Nephron progenitor cell (in vitro differentiated cells): ENCODE data around the gene APOB.

Experiments used
- DNase-seq: peaks from one replicate; pipeline ENCODE4 v3.0.0; 2021
- H3K27ac Mint-ChIP-seq: 2 replicates; pipeline ENCODE4 v1.8.0; 2021; ENCODE audit warnings: mild to moderate bottlenecking, moderate library complexity, mixed read lengths
- H3K27me3 Mint-ChIP-seq: 2 replicates; pipeline ENCODE4 v1.8.0; 2021; ENCODE audit warnings: mild to moderate bottlenecking, low read depth, mixed read lengths; ENCODE audit not compliant: poor library complexity
- H3K36me3 Mint-ChIP-seq: 2 replicates; pipeline ENCODE4 v1.8.0; 2021; ENCODE audit warnings: low read depth, mixed read lengths
- H3K4me1 Mint-ChIP-seq: 2 replicates; pipeline ENCODE4 v1.8.0; 2021; ENCODE audit warnings: mixed read lengths
- H3K4me3 Mint-ChIP-seq: 2 replicates; pipeline ENCODE4 v1.8.0; 2021; ENCODE audit warnings: mild to moderate bottlenecking, moderate library complexity, mixed read lengths
- H3K9me3 Mint-ChIP-seq: 2 replicates; pipeline ENCODE4 v1.8.0; 2021; ENCODE audit warnings: mild to moderate bottlenecking, moderate library complexity, mixed read lengths
- CTCF ChIP-seq: fragments of 200-600 bp; sonication (generic); IDR thresholded peaks from 2 replicates; pipeline ENCODE4 v1.5.0; 2021; ENCODE audit warnings: antibody characterized with exemption

APOB gene

DNA sequence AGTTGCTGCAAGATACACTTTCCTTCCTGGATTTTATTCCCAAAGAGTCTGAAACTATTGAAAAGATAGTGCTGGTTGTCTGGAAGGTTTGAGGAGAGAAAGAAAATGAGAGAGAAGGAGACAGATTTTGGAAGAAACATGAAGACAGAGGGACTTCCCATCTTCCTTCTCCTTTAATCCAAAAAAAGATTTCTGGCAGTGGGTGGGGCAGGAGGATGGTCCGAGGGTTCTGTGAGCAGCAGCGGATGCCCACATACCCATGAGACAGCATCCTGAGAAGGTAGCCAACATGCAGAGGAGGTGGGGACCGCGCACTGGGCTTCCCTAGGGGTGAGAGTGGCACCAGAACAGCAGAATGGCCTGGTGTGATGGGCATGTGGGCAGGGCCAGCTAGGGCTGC, 84.6 kb downstream of the APOB start:
- no peaks in the 10 kb centered on the region for H3K36me3 Mint-ChIP-seq
- no peak for DNase-seq
- no peaks in the 10 kb centered on the region for H3K9me3 Mint-ChIP-seq
- H3K27me3 Mint-ChIP-seq, result peaks cover 47% of the 10 kb centered on the region
- no peak overlapping the region for H3K27ac Mint-ChIP-seq
- no peak overlapping the region for H3K4me3 Mint-ChIP-seq
- peaks cover 38% of the 10 kb centered on the region for H3K4me1 Mint-ChIP-seq
- no peak for TF ChIP-seq CTCF

DNA sequence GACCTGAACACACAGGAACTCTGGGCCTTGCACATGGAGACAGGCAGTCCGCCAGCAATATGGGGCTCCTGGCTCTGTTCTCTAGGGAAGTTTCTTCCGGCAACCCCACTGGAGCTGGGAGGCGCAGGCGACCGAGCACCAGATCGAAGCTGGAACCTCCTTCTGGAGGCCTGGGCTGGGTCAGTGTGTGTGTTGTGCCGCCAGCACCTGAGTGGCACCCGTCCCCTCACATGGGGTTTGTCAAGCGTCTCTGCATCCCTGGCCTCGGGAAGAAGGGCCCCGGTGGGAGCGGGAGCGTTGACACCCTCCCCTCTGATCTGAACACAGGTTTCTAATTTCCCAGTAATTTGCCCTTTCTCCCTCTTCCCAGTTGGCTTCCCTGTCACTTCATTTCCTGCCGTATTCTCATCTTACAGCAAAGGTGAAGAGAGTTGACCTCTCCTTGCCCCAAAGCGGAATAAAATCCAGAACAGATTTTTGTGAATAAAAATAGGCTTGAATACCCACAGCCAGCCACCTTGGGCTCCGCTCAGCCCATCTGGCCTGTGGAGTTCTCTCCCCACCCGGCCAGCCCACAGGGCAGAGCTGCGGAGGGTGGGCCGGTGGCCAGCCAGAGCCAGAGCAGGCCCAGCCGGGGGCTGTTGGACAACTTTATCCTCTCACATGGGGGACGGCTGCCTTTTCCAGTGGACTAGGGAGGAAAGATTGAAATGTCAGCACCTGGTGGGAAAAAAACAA, 85.9 kb downstream of the APOB start:
- no peaks in the 10 kb centered on the region for H3K36me3 Mint-ChIP-seq
- peak; percentile 27 for DNase-seq
- peak overlapping the region; percentile 53 for H3K27ac Mint-ChIP-seq
- peaks cover 38% of the 10 kb centered on the region for H3K4me1 Mint-ChIP-seq
- TF ChIP-seq CTCF, result no peak
- peaks cover 44% of the 10 kb centered on the region for H3K27me3 Mint-ChIP-seq
- H3K9me3 Mint-ChIP-seq, result no peaks in the 10 kb centered on the region
- no peak overlapping the region for H3K4me3 Mint-ChIP-seq

- Mint-ChIP-seq H3K36me3 (no peaks in the 10 kb centered on the region), H3K27ac (no peak overlapping the region), H3K4me3 (no peak overlapping the region), H3K9me3 (no peaks in the 10 kb centered on the region), H3K4me1 (peaks cover 37% of the 10 kb centered on the region), H3K27me3 (peaks cover 34% of the 10 kb centered on the region)
- no peak for DNase-seq
- no peak for TF ChIP-seq CTCF
These were observed 88.4 kb downstream of the APOB start for GRCh38 chr2:20955277-20956026.

GRCh38 chr2:20953146-20953824, 90.6 kb downstream of the APOB start:
- peaks cover 20% of the 10 kb centered on the region for H3K27me3 Mint-ChIP-seq
- DNase-seq, result no peak
- no peaks in the 10 kb centered on the region for H3K36me3 Mint-ChIP-seq
- H3K9me3 Mint-ChIP-seq, result no peaks in the 10 kb centered on the region
- no peak overlapping the region for H3K4me3 Mint-ChIP-seq
- H3K4me1 Mint-ChIP-seq, result peaks cover 23% of the 10 kb centered on the region
- H3K27ac Mint-ChIP-seq, result no peak overlapping the region
- TF ChIP-seq CTCF, result no peak
